Activated naive CD8-positive, alpha-beta T cell (primary cell): Measurements from ENCODE around the gene ACTL7B.
"Not testable (repeated sequence)": the region's sequence is repeated elsewhere in the genome, so short reads cannot be mapped to it uniquely, and the experiment has no call there.

Experiments
- H3K27ac Mint-ChIP-seq: one replicate; pipeline ENCODE4 v1.8.0; 2021; ENCODE audit warnings: mixed read lengths
- H3K27me3 Mint-ChIP-seq: one replicate; pipeline ENCODE4 v1.8.0; 2021; ENCODE audit warnings: mixed read lengths
- H3K36me3 Mint-ChIP-seq: one replicate; pipeline ENCODE4 v1.8.0; 2021; ENCODE audit warnings: mixed read lengths
- H3K4me1 Mint-ChIP-seq: one replicate; pipeline ENCODE4 v1.8.0; 2021; ENCODE audit warnings: low read depth, mixed read lengths
- H3K4me3 Mint-ChIP-seq: one replicate; pipeline ENCODE4 v1.8.0; 2021; ENCODE audit warnings: mild to moderate bottlenecking, mixed read lengths
- H3K9me3 Mint-ChIP-seq: one replicate; pipeline ENCODE4 v1.8.0; 2021; ENCODE audit warnings: low read depth, mixed read lengths

Gene ACTL7B

DNA sequence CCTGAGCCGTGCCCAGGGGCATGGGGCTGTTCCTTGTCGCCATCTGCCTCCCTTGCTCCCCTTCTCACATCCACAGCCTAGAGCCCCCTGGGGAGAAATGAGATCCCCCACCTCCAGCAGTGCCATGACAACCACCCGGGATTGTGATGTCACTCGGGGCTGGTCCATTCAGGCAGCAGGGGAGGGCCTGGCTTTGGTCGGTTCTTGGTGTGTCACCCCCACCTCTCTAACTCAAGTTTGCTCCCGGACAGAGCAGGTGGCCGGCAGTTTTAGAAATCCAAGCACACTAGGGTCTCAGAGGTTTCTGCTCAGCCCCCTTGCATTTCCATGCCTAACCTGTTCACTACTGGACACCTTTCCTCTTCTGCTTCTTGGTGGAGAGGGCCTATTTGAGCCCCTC lies at the start of gene ACTL7B:
Gene ACTL7B, minus strand, starts transcription at position 99 of the 400 bp plus-strand sequence. Its CDS starts 56 bp downstream, at position 43.
- no peaks in the 10 kb centered on the region for H3K4me1 Mint-ChIP-seq
- H3K36me3 Mint-ChIP-seq, result no peaks in the 10 kb centered on the region
- H3K4me3 Mint-ChIP-seq, result no peak within 1 kb of the TSS
- H3K27me3 Mint-ChIP-seq, result peaks cover 2% of the 10 kb centered on the region
- no peak within 1 kb of the TSS for H3K27ac Mint-ChIP-seq
- H3K9me3 Mint-ChIP-seq, result no peaks in the 10 kb centered on the region

DNA sequence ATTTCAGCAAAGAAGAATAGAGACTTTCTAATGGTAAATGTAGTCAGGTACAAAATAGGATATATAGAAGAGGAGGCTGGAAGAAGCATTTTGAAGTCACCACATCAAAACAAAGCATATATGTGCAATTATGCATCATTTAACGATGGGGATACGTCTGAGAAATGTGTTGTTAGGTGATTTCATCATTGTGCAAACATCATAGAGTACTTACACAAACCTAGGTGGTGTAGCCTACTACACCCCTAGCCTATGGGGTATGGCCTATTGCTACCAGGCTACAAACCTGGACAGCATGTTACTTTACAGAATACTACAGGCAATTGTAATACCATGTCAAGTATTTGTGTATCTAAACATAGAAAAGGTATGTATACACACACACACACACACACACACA lies 49.7 kb upstream of the ACTL7B start:
- H3K27ac Mint-ChIP-seq, result no peak overlapping the region
- H3K36me3 Mint-ChIP-seq, result peaks cover 24% of the 10 kb centered on the region
- H3K4me3 Mint-ChIP-seq, result no peak overlapping the region
- no peaks in the 10 kb centered on the region for H3K27me3 Mint-ChIP-seq
- no peaks in the 10 kb centered on the region for H3K9me3 Mint-ChIP-seq
- no peaks in the 10 kb centered on the region for H3K4me1 Mint-ChIP-seq

- H3K27me3 Mint-ChIP-seq, result no peaks in the 10 kb centered on the region
- H3K36me3 Mint-ChIP-seq, result peaks cover 22% of the 10 kb centered on the region
Observed at GRCh38 chr9:108904161-108904560, 48.4 kb upstream of the ACTL7B start.

DNA sequence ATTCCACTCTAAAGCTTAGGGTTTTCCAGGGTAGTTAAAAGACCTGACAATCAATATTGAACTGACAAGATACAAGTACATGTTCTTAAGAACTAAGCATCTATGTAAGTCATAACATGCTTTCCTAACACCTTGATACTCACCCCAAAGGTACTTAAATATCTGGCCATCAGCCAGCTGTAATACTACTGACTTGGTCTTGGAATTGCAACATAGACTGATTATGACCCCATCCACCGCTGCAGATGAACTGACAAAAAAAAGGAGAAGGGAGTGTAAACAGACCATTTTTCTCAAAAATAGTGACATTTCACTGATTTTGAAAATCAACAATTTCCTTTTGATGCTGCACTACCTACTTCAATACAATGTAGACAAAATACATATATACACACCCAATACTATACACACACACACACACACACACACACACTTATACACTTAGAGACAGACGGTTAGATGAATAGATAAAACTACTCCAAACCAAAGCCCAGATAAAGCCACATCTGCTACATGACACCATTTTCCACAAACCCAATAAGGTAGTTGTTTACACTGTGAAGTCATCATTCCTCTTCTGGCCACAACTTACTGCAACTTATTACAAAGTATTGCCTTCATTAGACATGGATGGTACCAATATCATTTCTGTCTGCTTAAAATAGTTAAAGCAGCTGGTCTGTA lies 47.8 kb upstream of the ACTL7B start:
- Mint-ChIP-seq H3K27me3 (no peaks in the 10 kb centered on the region), H3K9me3 (no peaks in the 10 kb centered on the region), H3K36me3 (peaks cover 22% of the 10 kb centered on the region), H3K4me3 (no peak overlapping the region), H3K4me1 (no peaks in the 10 kb centered on the region), H3K27ac (no peak overlapping the region)

More at GRCh38 chr9:108904161-108904560, 48.4 kb upstream of the ACTL7B start:
- Mint-ChIP-seq H3K4me3 (no peak overlapping the region), H3K9me3 (no peaks in the 10 kb centered on the region), H3K27ac (no peak overlapping the region), H3K4me1 (no peaks in the 10 kb centered on the region)

DNA sequence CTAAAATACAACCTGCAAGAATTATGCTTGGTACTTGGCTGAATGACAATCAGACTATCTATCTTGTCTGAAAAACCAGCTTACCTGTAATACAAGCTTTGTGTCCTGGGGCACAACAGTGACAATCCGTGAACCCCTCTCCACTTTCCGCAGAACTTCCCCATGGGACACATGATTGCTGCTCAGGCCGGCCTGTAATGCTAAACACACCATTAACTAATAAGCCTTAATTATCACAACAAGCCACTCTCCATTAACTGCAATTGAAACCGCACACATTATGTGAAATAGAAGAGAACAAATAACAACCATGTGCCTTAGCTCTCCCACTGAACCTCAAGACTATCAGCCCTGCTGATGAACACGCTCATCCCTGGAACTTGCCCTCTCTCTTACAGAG lies 44.4 kb upstream of the ACTL7B start:
- Mint-ChIP-seq H3K4me3 (no peak overlapping the region), H3K4me1 (no peaks in the 10 kb centered on the region), H3K27ac (no peak overlapping the region), H3K27me3 (no peaks in the 10 kb centered on the region), H3K9me3 (no peaks in the 10 kb centered on the region), H3K36me3 (peaks cover 34% of the 10 kb centered on the region)

DNA sequence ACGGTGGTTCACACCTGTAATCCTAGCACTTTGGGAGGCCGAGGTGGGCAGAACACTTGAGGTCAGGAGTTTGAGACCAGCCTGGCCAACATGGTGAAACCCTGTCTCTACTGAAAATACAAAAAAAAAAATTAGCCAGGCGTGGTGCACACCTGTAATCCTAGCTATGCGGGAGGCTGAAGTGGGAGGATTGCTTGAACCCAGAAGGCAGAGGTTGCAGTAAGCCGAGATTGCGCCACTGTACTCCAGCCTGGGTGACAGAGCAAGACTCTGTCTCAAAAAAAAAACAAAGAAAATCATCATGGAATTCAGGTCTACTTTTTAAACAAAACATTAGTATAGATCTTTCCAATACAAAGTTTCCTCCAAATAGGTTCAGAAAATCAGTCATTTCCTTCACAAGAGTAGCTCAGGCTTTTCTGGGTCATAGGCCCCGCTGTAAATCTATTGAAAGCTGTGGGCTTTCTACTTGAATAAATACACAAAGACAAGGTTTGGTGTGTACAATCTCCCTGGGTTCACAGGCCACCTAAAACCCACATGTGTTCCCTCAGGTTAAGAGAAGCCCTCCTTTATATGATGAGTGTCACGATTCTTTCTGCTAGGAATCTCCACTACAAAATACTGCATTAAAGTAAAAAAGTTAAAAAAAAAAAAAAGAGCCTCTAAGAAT lies 43.4 kb upstream of the ACTL7B start:
- H3K36me3 Mint-ChIP-seq, result peaks cover 34% of the 10 kb centered on the region
- H3K4me3 Mint-ChIP-seq, H3K4me1 Mint-ChIP-seq, H3K9me3 Mint-ChIP-seq, H3K27ac Mint-ChIP-seq, H3K27me3 Mint-ChIP-seq: not testable (repeated sequence)

GRCh38 chr9:108897324-108898096 lies 41.7 kb upstream of the ACTL7B start:
- Mint-ChIP-seq H3K36me3 (peaks cover 28% of the 10 kb centered on the region), H3K27me3 (no peaks in the 10 kb centered on the region), H3K4me3 (no peak overlapping the region), H3K4me1 (no peaks in the 10 kb centered on the region), H3K27ac (no peak overlapping the region), H3K9me3 (no peaks in the 10 kb centered on the region)

DNA sequence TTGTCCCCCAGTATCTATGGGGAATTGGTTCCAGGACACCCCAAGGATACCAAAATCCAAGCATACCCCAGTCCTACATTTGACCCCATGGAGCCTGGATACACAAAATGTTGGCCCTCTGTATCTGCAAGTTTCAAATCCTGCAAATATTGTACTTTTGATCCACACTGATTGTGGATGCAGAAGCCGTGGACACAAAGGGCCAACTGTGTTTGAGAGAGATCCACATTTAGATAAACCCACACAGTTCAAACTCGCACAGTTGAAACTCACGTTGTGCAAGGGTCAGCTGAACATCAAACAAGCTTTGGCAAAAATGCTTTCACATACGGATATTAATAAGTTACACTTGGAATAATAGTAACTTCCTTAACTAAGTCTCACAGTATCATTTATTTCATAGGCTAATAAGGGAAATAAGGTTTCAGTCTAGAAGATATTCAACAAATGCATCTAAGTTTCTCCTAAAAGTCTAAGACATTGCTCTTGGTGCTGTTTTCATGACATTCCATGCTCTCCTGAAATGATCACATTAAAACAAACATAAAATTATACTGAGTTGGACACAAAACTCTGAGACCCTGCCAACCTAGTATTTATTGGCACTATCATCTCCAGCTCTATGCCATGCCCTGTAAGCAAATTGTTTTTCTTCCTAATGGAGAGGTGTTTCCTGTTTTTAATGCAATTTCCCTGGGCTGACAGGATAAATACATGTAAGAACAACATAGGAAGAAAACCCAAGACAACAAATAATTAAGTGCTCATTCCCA lies 38.6 kb upstream of the ACTL7B start:
- no peaks in the 10 kb centered on the region for H3K4me1 Mint-ChIP-seq
- H3K27ac Mint-ChIP-seq, result no peak overlapping the region
- H3K36me3 Mint-ChIP-seq, result peaks cover 34% of the 10 kb centered on the region
- no peak overlapping the region for H3K4me3 Mint-ChIP-seq
- no peaks in the 10 kb centered on the region for H3K27me3 Mint-ChIP-seq
- no peaks in the 10 kb centered on the region for H3K9me3 Mint-ChIP-seq

GRCh38 chr9:108889649-108890067 lies 33.9 kb upstream of the ACTL7B start:
- H3K4me3 Mint-ChIP-seq, result no peak overlapping the region
- H3K36me3 Mint-ChIP-seq, result peaks cover 24% of the 10 kb centered on the region
- H3K9me3 Mint-ChIP-seq, result no peaks in the 10 kb centered on the region
- no peaks in the 10 kb centered on the region for H3K27me3 Mint-ChIP-seq
- peak overlapping the region; percentile 6 for H3K27ac Mint-ChIP-seq
- H3K4me1 Mint-ChIP-seq, result peaks cover 20% of the 10 kb centered on the region

GRCh38 chr9:108886594-108887271 lies 30.9 kb upstream of the ACTL7B start:
- not testable (repeated sequence) for H3K27me3 Mint-ChIP-seq, H3K9me3 Mint-ChIP-seq
- peak overlapping the region; percentile 52 for H3K4me3 Mint-ChIP-seq
- H3K36me3 Mint-ChIP-seq, result peaks cover 25% of the 10 kb centered on the region
- H3K4me1 Mint-ChIP-seq, result peaks cover 22% of the 10 kb centered on the region
- H3K27ac Mint-ChIP-seq, result peak overlapping the region; percentile 94

- peak overlapping the region; percentile 94 for H3K27ac Mint-ChIP-seq
- H3K36me3 Mint-ChIP-seq, result peaks cover 23% of the 10 kb centered on the region
- H3K27me3 Mint-ChIP-seq, result no peaks in the 10 kb centered on the region
- H3K4me3 Mint-ChIP-seq, result peak overlapping the region; percentile 52
- no peaks in the 10 kb centered on the region for H3K9me3 Mint-ChIP-seq
- peaks cover 22% of the 10 kb centered on the region for H3K4me1 Mint-ChIP-seq
Observed at GRCh38 chr9:108885643-108886348, 30.0 kb upstream of the ACTL7B start.

GRCh38 chr9:108884701-108885100 lies 28.9 kb upstream of the ACTL7B start:
- Mint-ChIP-seq H3K9me3 (no peaks in the 10 kb centered on the region), H3K27ac (peak overlapping the region; percentile 46), H3K4me1 (peaks cover 22% of the 10 kb centered on the region), H3K4me3 (no peak overlapping the region), H3K36me3 (peaks cover 22% of the 10 kb centered on the region), H3K27me3 (no peaks in the 10 kb centered on the region)

DNA sequence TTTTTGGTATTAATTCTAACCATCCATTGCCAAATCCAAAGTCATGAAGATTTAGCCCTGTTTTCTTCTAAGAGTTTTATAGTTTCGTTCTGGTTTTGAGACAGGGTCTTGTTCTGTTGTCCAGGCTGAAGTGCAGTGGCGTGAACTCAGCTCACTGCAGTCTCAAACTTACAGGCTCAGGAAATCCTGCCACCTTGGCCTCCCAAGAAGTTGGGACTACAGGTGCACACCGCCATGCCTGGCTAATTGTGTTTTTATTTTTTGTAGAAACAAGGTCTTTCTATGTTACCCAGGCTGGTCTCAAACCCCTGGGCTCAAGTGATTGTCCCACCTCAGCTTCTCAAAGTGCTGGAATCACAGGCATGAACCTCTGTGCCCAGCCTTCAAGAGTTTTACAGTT lies 27.3 kb upstream of the ACTL7B start:
- peaks cover 31% of the 10 kb centered on the region for H3K36me3 Mint-ChIP-seq
- H3K9me3 Mint-ChIP-seq, result no peaks in the 10 kb centered on the region
- peaks cover 22% of the 10 kb centered on the region for H3K4me1 Mint-ChIP-seq
- no peak overlapping the region for H3K27ac Mint-ChIP-seq
- H3K4me3 Mint-ChIP-seq, result no peak overlapping the region
- H3K27me3 Mint-ChIP-seq, result no peaks in the 10 kb centered on the region
